A673 (cell line): Measurements from ENCODE around the gene HDAC1.

Source experiments
- EZH2 ChIP-seq: fragments of 200-600 bp; sonication (generic); IDR thresholded peaks from 2 replicates; pipeline ENCODE4 v1.6.1; 2017; ENCODE audit warnings: borderline replicate concordance, low read depth, mild to moderate bottlenecking, mixed read lengths, antibody characterized with exemption, low read length; ENCODE audit not compliant: poor library complexity, severe bottlenecking
- TF ChIP-seq, protein P1 (sequence below): fragments of 300-800, 200-600 bp; sonication (generic); conservative IDR thresholded peaks from 2 replicates; pipeline ENCODE4 v1.5.1; 2017; ENCODE audit warnings: low read depth, mild to moderate bottlenecking, antibody characterized with exemption, low read length, moderate library complexity, mixed read lengths

DNA sequence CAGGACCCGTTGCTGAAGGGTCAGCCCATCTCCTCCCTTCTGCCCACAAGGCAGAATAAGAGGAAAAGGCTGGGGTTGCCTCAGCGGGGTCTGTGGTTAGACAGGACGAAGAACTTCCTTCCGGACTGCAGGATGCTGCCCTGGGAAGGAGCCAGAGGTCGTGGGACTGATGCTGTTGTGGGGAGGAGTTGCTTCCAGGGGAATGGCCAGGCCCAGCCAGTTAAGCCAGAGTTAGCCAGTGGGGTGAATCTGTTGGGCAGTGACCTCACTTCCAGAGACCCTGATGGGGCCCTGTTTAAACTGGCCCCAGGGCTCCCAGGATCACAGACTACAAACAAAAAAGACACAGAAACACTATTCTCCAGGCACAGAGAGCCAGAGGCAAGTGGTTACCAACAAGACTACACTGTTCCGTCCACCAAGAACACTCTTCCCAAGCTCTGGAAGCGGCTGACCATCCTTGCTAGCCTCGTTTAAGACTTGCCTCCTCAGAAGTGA lies 57.4 kb downstream of the HDAC1 start:
- TF ChIP-seq, protein P1, sequence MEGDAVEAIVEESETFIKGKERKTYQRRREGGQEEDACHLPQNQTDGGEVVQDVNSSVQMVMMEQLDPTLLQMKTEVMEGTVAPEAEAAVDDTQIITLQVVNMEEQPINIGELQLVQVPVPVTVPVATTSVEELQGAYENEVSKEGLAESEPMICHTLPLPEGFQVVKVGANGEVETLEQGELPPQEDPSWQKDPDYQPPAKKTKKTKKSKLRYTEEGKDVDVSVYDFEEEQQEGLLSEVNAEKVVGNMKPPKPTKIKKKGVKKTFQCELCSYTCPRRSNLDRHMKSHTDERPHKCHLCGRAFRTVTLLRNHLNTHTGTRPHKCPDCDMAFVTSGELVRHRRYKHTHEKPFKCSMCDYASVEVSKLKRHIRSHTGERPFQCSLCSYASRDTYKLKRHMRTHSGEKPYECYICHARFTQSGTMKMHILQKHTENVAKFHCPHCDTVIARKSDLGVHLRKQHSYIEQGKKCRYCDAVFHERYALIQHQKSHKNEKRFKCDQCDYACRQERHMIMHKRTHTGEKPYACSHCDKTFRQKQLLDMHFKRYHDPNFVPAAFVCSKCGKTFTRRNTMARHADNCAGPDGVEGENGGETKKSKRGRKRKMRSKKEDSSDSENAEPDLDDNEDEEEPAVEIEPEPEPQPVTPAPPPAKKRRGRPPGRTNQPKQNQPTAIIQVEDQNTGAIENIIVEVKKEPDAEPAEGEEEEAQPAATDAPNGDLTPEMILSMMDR: no peak
- no peak for TF ChIP-seq EZH2
